ENCODE results near the gene PTPRK.

The PTPRK gene

GRCh38 chr6:128520436-128521281, at the start of gene PTPRK:
Gene PTPRK (minus strand): TSS chr6:128520599. CDS start chr6:128520358, 241 bp downstream.
- H3K4me3 ChIP-seq (ENCODE audit: low read depth, low read length), result peak within 1 kb of the TSS; percentile 99
- peak within 1 kb of the TSS; percentile 87 for H2AFZ ChIP-seq (ENCODE audit: low read length, unreplicated experiment)
- H3K79me2 ChIP-seq (ENCODE audit: control insufficient read depth, insufficient read depth, low read length, unreplicated experiment), result peaks cover 43% of the 10 kb centered on the region
- peak within 1 kb of the TSS; percentile 85 for H3K27ac ChIP-seq (ENCODE audit: low read depth, low read length)
- peaks cover 34% of the 10 kb centered on the region for H3K4me1 ChIP-seq (ENCODE audit: control insufficient read depth, insufficient read depth, low read length, unreplicated experiment)
- no peaks in the 10 kb centered on the region for H3K36me3 ChIP-seq (ENCODE audit: insufficient read depth, low read length)
- H3K27me3 ChIP-seq (ENCODE audit: insufficient read depth, low read length), result no peaks in the 10 kb centered on the region

GRCh38 chr6:128567029-128567428, 46.6 kb upstream of the PTPRK start:
- no peak overlapping the region for H2AFZ ChIP-seq (ENCODE audit: low read length, unreplicated experiment)
- no peaks in the 10 kb centered on the region for H3K36me3 ChIP-seq (ENCODE audit: insufficient read depth, low read length)
- H3K4me1 ChIP-seq (ENCODE audit: control insufficient read depth, insufficient read depth, low read length, unreplicated experiment), result peaks cover 30% of the 10 kb centered on the region
- no peaks in the 10 kb centered on the region for H3K27me3 ChIP-seq (ENCODE audit: insufficient read depth, low read length)
- H3K27ac ChIP-seq (ENCODE audit: low read depth, low read length), result no peak overlapping the region
- no peaks in the 10 kb centered on the region for H3K79me2 ChIP-seq (ENCODE audit: control insufficient read depth, insufficient read depth, low read length, unreplicated experiment)
- H3K4me3 ChIP-seq (ENCODE audit: low read depth, low read length), result no peak overlapping the region

GRCh38 chr6:128560966-128561365, 40.6 kb upstream of the PTPRK start:
- H3K4me1 ChIP-seq (ENCODE audit: control insufficient read depth, insufficient read depth, low read length, unreplicated experiment), result no peaks in the 10 kb centered on the region
- no peak overlapping the region for H2AFZ ChIP-seq (ENCODE audit: low read length, unreplicated experiment)
- no peaks in the 10 kb centered on the region for H3K36me3 ChIP-seq (ENCODE audit: insufficient read depth, low read length)
- no peaks in the 10 kb centered on the region for H3K79me2 ChIP-seq (ENCODE audit: control insufficient read depth, insufficient read depth, low read length, unreplicated experiment)
- no peak overlapping the region for H3K27ac ChIP-seq (ENCODE audit: low read depth, low read length)
- H3K27me3 ChIP-seq (ENCODE audit: insufficient read depth, low read length), result no peaks in the 10 kb centered on the region
- no peak overlapping the region for H3K4me3 ChIP-seq (ENCODE audit: low read depth, low read length)

- H2AFZ ChIP-seq (ENCODE audit: low read length, unreplicated experiment), result no peak overlapping the region
- no peaks in the 10 kb centered on the region for H3K4me1 ChIP-seq (ENCODE audit: control insufficient read depth, insufficient read depth, low read length, unreplicated experiment)
- H3K79me2 ChIP-seq (ENCODE audit: control insufficient read depth, insufficient read depth, low read length, unreplicated experiment), result no peaks in the 10 kb centered on the region
- no peaks in the 10 kb centered on the region for H3K36me3 ChIP-seq (ENCODE audit: insufficient read depth, low read length)
- no peaks in the 10 kb centered on the region for H3K27me3 ChIP-seq (ENCODE audit: insufficient read depth, low read length)
- no peak overlapping the region for H3K4me3 ChIP-seq (ENCODE audit: low read depth, low read length)
- no peak overlapping the region for H3K27ac ChIP-seq (ENCODE audit: low read depth, low read length)
Measured at GRCh38 chr6:128558924-128559323, 38.5 kb upstream of the PTPRK start.

GRCh38 chr6:128558021-128558420, 37.6 kb upstream of the PTPRK start:
- H3K4me1 ChIP-seq (ENCODE audit: control insufficient read depth, insufficient read depth, low read length, unreplicated experiment), result no peaks in the 10 kb centered on the region
- H3K27me3 ChIP-seq (ENCODE audit: insufficient read depth, low read length), result no peaks in the 10 kb centered on the region
- H2AFZ ChIP-seq (ENCODE audit: low read length, unreplicated experiment), result no peak overlapping the region
- H3K79me2 ChIP-seq (ENCODE audit: control insufficient read depth, insufficient read depth, low read length, unreplicated experiment), result no peaks in the 10 kb centered on the region
- H3K4me3 ChIP-seq (ENCODE audit: low read depth, low read length), result no peak overlapping the region
- H3K36me3 ChIP-seq (ENCODE audit: insufficient read depth, low read length), result no peaks in the 10 kb centered on the region
- H3K27ac ChIP-seq (ENCODE audit: low read depth, low read length), result no peak overlapping the region

- no peak overlapping the region for H3K27ac ChIP-seq (ENCODE audit: low read depth, low read length)
- no peaks in the 10 kb centered on the region for H3K27me3 ChIP-seq (ENCODE audit: insufficient read depth, low read length)
- H3K36me3 ChIP-seq (ENCODE audit: insufficient read depth, low read length), result no peaks in the 10 kb centered on the region
- no peaks in the 10 kb centered on the region for H3K4me1 ChIP-seq (ENCODE audit: control insufficient read depth, insufficient read depth, low read length, unreplicated experiment)
- H2AFZ ChIP-seq (ENCODE audit: low read length, unreplicated experiment), result no peak overlapping the region
- H3K4me3 ChIP-seq (ENCODE audit: low read depth, low read length), result no peak overlapping the region
- H3K79me2 ChIP-seq (ENCODE audit: control insufficient read depth, insufficient read depth, low read length, unreplicated experiment), result no peaks in the 10 kb centered on the region
Measured at GRCh38 chr6:128557081-128557480, 36.7 kb upstream of the PTPRK start.

GRCh38 chr6:128554302-128554701, 33.9 kb upstream of the PTPRK start:
- H2AFZ ChIP-seq (ENCODE audit: low read length, unreplicated experiment), result no peak overlapping the region

GRCh38 chr6:128541261-128541660, 20.9 kb upstream of the PTPRK start:
- H3K36me3 ChIP-seq (ENCODE audit: insufficient read depth, low read length), result no peaks in the 10 kb centered on the region
- no peaks in the 10 kb centered on the region for H3K27me3 ChIP-seq (ENCODE audit: insufficient read depth, low read length)
- H3K79me2 ChIP-seq (ENCODE audit: control insufficient read depth, insufficient read depth, low read length, unreplicated experiment), result no peaks in the 10 kb centered on the region
- no peak overlapping the region for H3K4me3 ChIP-seq (ENCODE audit: low read depth, low read length)
- no peaks in the 10 kb centered on the region for H3K4me1 ChIP-seq (ENCODE audit: control insufficient read depth, insufficient read depth, low read length, unreplicated experiment)
- H3K27ac ChIP-seq (ENCODE audit: low read depth, low read length), result no peak overlapping the region
- no peak overlapping the region for H2AFZ ChIP-seq (ENCODE audit: low read length, unreplicated experiment)

More at GRCh38 chr6:128554302-128554701, 33.9 kb upstream of the PTPRK start:
- Histone ChIP-seq H3K4me1 (ENCODE audit: control insufficient read depth, insufficient read depth, low read length, unreplicated experiment) (no peaks in the 10 kb centered on the region), H3K4me3 (ENCODE audit: low read depth, low read length) (no peak overlapping the region), H3K27ac (ENCODE audit: low read depth, low read length) (no peak overlapping the region), H3K79me2 (ENCODE audit: control insufficient read depth, insufficient read depth, low read length, unreplicated experiment) (no peaks in the 10 kb centered on the region), H3K36me3 (ENCODE audit: insufficient read depth, low read length) (no peaks in the 10 kb centered on the region), H3K27me3 (ENCODE audit: insufficient read depth, low read length) (no peaks in the 10 kb centered on the region)

GRCh38 chr6:128538763-128539162, 18.4 kb upstream of the PTPRK start:
- Histone ChIP-seq H3K27me3 (ENCODE audit: insufficient read depth, low read length) (no peaks in the 10 kb centered on the region), H3K4me3 (ENCODE audit: low read depth, low read length) (no peak overlapping the region), H3K36me3 (ENCODE audit: insufficient read depth, low read length) (no peaks in the 10 kb centered on the region), H3K4me1 (ENCODE audit: control insufficient read depth, insufficient read depth, low read length, unreplicated experiment) (no peaks in the 10 kb centered on the region), H3K27ac (ENCODE audit: low read depth, low read length) (no peak overlapping the region), H2AFZ (ENCODE audit: low read length, unreplicated experiment) (no peak overlapping the region), H3K79me2 (ENCODE audit: control insufficient read depth, insufficient read depth, low read length, unreplicated experiment) (no peaks in the 10 kb centered on the region)

- Histone ChIP-seq H3K4me3 (ENCODE audit: low read depth, low read length) (no peak overlapping the region), H3K27ac (ENCODE audit: low read depth, low read length) (no peak overlapping the region), H3K79me2 (ENCODE audit: control insufficient read depth, insufficient read depth, low read length, unreplicated experiment) (no peaks in the 10 kb centered on the region), H2AFZ (ENCODE audit: low read length, unreplicated experiment) (peak overlapping the region; percentile 7), H3K4me1 (ENCODE audit: control insufficient read depth, insufficient read depth, low read length, unreplicated experiment) (peaks cover 8% of the 10 kb centered on the region), H3K27me3 (ENCODE audit: insufficient read depth, low read length) (no peaks in the 10 kb centered on the region), H3K36me3 (ENCODE audit: insufficient read depth, low read length) (no peaks in the 10 kb centered on the region)
Measured at GRCh38 chr6:128532827-128533226, 12.4 kb upstream of the PTPRK start.

- Histone ChIP-seq H3K79me2 (ENCODE audit: control insufficient read depth, insufficient read depth, low read length, unreplicated experiment) (no peaks in the 10 kb centered on the region), H3K36me3 (ENCODE audit: insufficient read depth, low read length) (no peaks in the 10 kb centered on the region), H2AFZ (ENCODE audit: low read length, unreplicated experiment) (no peak overlapping the region), H3K27me3 (ENCODE audit: insufficient read depth, low read length) (no peaks in the 10 kb centered on the region), H3K27ac (ENCODE audit: low read depth, low read length) (no peak overlapping the region), H3K4me3 (ENCODE audit: low read depth, low read length) (no peak overlapping the region), H3K4me1 (ENCODE audit: control insufficient read depth, insufficient read depth, low read length, unreplicated experiment) (peaks cover 8% of the 10 kb centered on the region)
Measured at GRCh38 chr6:128532136-128532535, 11.7 kb upstream of the PTPRK start.
